CD4-positive, alpha-beta memory T cell (primary cell): Measurements from ENCODE around the gene DOK6. TPM values are rescaled to one million over a fixed set of nuclear protein-coding genes. Genes with fewer than 3 reads are reported as not detected.

Experiments
- CTCF ChIA-PET: fragments of 350-600 bp; sonication (Branson Sonifier 250); formaldehyde crosslinking; loops from one replicate; lab custom pipeline; 2021; ENCODE audit warnings: inconsistent platforms; ENCODE audit not compliant: partially characterized antibody; lab: Charles Lee
- POLR2A ChIA-PET: fragments of 350-600 bp; sonication (Branson Sonifier 250); formaldehyde crosslinking; loops from one replicate; lab custom pipeline; 2021; ENCODE audit not compliant: partially characterized antibody; lab: Charles Lee
- DNase-seq, 5 donors: peaks; one replicate each; pipeline versions ENCODE4 v3.0.0 to v3.0.0-alpha.2; 2020 to 2022; ENCODE audit warnings: mixed read lengths in 1 of 5
- H3K27ac ChIP-seq: one replicate; pipeline ENCODE4 v1.7.0; 2013; ENCODE audit warnings: low read depth, low read length
- H3K27me3 ChIP-seq: 2 replicates; pipeline ENCODE4 v1.7.0; 2013; ENCODE audit warnings: mild to moderate bottlenecking, low read length, moderate library complexity; ENCODE audit not compliant: insufficient read depth
- H3K36me3 ChIP-seq: 2 replicates; pipeline ENCODE4 v1.7.0; 2013; ENCODE audit warnings: mild to moderate bottlenecking, low read length, moderate library complexity; ENCODE audit not compliant: insufficient read depth
- H3K4me1 ChIP-seq: 2 replicates; pipeline ENCODE4 v1.7.0; 2013; ENCODE audit warnings: mild to moderate bottlenecking, low read length, moderate library complexity; ENCODE audit not compliant: insufficient read depth
- H3K4me3 ChIP-seq, 2 donors: one replicate each; pipeline ENCODE4 v1.7.0; 2013; ENCODE audit warnings: low read length in 2 of 2, mild to moderate bottlenecking in 1 of 2
- H3K9me3 ChIP-seq, 2 donors: one replicate each; pipeline ENCODE4 v1.7.0; 2013; ENCODE audit warnings: low read length in 2 of 2, control low read depth in 1 of 2; ENCODE audit not compliant: control insufficient read depth in 1 of 2
- H3K27ac Mint-ChIP-seq, 7 donors: one replicate each; pipeline ENCODE4 v1.8.0; 2020 to 2021; ENCODE audit warnings: mixed read lengths in 7 of 7, mild to moderate bottlenecking in 6 of 7, inconsistent platforms in 3 of 7, moderate library complexity in 3 of 7
- H3K27me3 Mint-ChIP-seq, 2 donors: one replicate each; pipeline ENCODE4 v1.8.0; 2020 to 2021; ENCODE audit warnings: mixed read lengths in 2 of 2
- H3K36me3 Mint-ChIP-seq, 2 donors: one replicate each; pipeline ENCODE4 v1.8.0; 2020 to 2021; ENCODE audit warnings: mixed read lengths in 2 of 2, inconsistent platforms in 1 of 2, mild to moderate bottlenecking in 1 of 2
- H3K4me1 Mint-ChIP-seq, 4 donors: one replicate each; pipeline ENCODE4 v1.8.0; 2020 to 2021; ENCODE audit warnings: mixed read lengths in 4 of 4, mild to moderate bottlenecking in 1 of 4
- H3K4me3 Mint-ChIP-seq, 8 donors: one replicate each; pipeline ENCODE4 v1.8.0; 2020 to 2021; ENCODE audit warnings: mixed read lengths in 8 of 8, mild to moderate bottlenecking in 7 of 8, moderate library complexity in 6 of 8, inconsistent platforms in 3 of 8
- H3K9me3 Mint-ChIP-seq, 8 donors: one replicate each; pipeline ENCODE4 v1.8.0; 2020 to 2021; ENCODE audit warnings: mixed read lengths in 8 of 8, mild to moderate bottlenecking in 5 of 8, inconsistent platforms in 3 of 8, moderate library complexity in 1 of 8
- intact Hi-C: fragments of 100-400 bp; cut with micrococcal nuclease; formaldehyde crosslinking; loops from one replicate; pipeline ENCODE4 v1.15.1; 2023
- polyA plus RNA-seq, 2 donors: library from polyadenylated mRNA; unstranded; fragments of 300-500 nt; fragmentation: Illumina TruSeq; gene quantifications; one replicate each; pipeline ENCODE4 v1.2.3, GENCODE V29; 2021
- total RNA-seq, 2 experiments: library from RNA; stranded (reverse); gene quantifications; one replicate each; pipeline ENCODE4 v1.2.3, GENCODE V29; 2021

Gene DOK6
- total and polyA plus RNA-seq, 4 experiments from 2014 or later, result 0.04 to 0.15 TPM; not detected in 2

DNA sequence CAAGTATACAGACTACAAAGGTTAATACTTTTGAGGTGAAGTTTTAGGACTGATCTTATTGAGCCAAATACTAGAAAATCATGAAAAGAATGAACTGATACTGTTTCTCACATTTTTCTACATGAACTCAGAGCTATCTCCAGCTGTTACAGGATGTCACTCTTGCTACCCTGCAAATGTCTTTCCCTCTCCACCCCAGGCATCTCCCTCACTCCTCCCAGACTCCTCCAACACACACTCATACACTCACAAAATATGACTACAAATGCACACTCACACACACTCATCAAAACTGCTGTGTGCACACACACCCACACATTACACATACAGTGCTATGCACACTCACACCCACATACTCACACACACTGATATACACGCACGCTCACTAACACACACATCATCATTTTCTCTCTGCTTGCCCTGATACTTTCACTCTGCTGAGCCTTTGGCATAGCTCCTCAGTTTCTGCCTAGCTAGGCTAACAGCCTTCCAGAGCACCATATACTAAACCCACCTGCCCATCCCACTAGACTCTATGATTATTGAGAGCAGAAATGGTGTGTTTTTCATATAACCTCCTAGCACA is 273.7 kb downstream of the DOK6 start:
- Histone ChIP-seq H3K27me3 (no peaks in the 10 kb centered on the region), H3K36me3 (no peaks in the 10 kb centered on the region), H3K27ac (no peak overlapping the region), H3K4me1 (no peaks in the 10 kb centered on the region), H3K4me3 (no peak overlapping the region), H3K9me3 (no peaks in the 10 kb centered on the region)
- Mint-ChIP-seq H3K4me3 (no peak overlapping the region), H3K27me3 (peaks cover 2 to 7% of the 10 kb centered on the region in 2 donors), H3K9me3 (peaks cover 0 to 4% (median 0%) of the 10 kb centered on the region in 8 donors), H3K4me1 (peaks cover 0 to 3% (median 1%) of the 10 kb centered on the region in 4 donors), H3K27ac (no peak overlapping the region), H3K36me3 (no peaks in the 10 kb centered on the region)
- ChIA-PET POLR2A (no interaction called here), CTCF (interaction anchor here (1.5 kb wide), 1 partner anchor 11 kb away, joined by 3 read pairs; no protein-coding TSS in a partner anchor)
- intact Hi-C loops, result no loop called here
- DNase-seq, result no peak

DNA sequence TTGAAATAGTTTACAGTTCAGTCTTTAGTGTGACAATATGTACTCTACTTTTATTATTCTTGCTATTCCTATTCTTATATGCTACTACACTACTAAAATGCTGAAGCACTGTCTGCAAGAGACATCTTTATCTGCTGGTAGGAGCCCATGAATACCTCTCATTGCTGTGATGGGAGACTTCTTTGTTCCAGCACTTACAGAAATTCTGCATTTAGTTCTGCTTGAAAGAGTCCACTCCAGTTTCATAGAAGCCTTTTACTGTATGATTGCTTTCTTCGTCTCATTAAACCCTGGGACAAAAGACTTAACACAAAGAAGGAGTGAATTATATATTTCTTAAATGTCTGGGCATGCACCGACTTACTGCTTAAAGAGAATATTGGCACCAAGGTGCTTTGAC is 274.3 kb downstream of the DOK6 start:
- no peak overlapping the region for H3K27ac Mint-ChIP-seq
- no peaks in the 10 kb centered on the region for H3K36me3 ChIP-seq
- intact Hi-C loops, result no loop called here

GRCh38 chr18:69677595-69677994 is 276.9 kb downstream of the DOK6 start:
- Histone ChIP-seq H3K9me3 (no peaks in the 10 kb centered on the region), H3K4me1 (no peaks in the 10 kb centered on the region), H3K27ac (no peak overlapping the region), H3K36me3 (no peaks in the 10 kb centered on the region), H3K27me3 (no peaks in the 10 kb centered on the region), H3K4me3 (no peak overlapping the region)
- DNase-seq, result no peak
- Mint-ChIP-seq H3K27ac (no peak overlapping the region), H3K36me3 (no peaks in the 10 kb centered on the region), H3K9me3 (peaks cover 0 to 1% (median 0%) of the 10 kb centered on the region in 8 donors), H3K27me3 (peaks cover 2 to 6% of the 10 kb centered on the region in 2 donors), H3K4me3 (no peak overlapping the region), H3K4me1 (peaks cover 0 to 3% (median 1%) of the 10 kb centered on the region in 4 donors)
- POLR2A ChIA-PET, result no interaction called here
- CTCF ChIA-PET, result interaction anchor here (0.6 kb wide), 1 partner anchor 175 kb away, joined by 3 read pairs; no protein-coding TSS in a partner anchor
- intact Hi-C loops, result no loop called here

More for the DNA sequence above, 274.3 kb downstream of the DOK6 start:
- Histone ChIP-seq H3K27me3 (no peaks in the 10 kb centered on the region), H3K9me3 (no peaks in the 10 kb centered on the region), H3K4me3 (no peak overlapping the region), H3K27ac (no peak overlapping the region), H3K4me1 (no peaks in the 10 kb centered on the region)
- POLR2A ChIA-PET, result no interaction called here
- no peak overlapping the region for H3K4me3 Mint-ChIP-seq
- peaks cover 0 to 4% (median 0%) of the 10 kb centered on the region in 8 donors for H3K9me3 Mint-ChIP-seq
- H3K27me3 Mint-ChIP-seq, result peaks cover 2 to 7% of the 10 kb centered on the region in 2 donors
- no peaks in the 10 kb centered on the region for H3K36me3 Mint-ChIP-seq
- no peak for DNase-seq
- peaks cover 0 to 3% (median 1%) of the 10 kb centered on the region in 4 donors for H3K4me1 Mint-ChIP-seq
- CTCF ChIA-PET, result no interaction called here

DNA sequence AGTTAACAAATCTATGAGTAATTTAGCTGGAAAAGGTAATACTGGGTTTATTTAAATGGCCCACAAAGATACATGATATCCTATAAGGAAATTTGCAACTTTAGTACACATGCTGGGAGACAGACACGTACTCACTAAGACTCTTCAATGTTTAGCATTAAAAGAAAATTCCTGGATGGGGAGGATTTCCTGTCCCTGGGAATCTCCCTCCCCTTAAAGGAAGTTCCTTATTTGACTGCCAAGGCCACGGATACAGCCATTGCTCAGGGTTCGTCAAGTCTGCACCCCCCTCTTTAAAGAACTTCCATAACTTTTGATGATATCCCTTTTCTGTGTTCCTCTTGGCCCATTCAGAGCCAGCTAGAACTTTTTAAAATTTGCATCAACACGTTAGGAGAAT is 279.4 kb downstream of the DOK6 start:
- ChIA-PET POLR2A (no interaction called here), CTCF (no interaction called here)
- intact Hi-C loops, result no loop called here

GRCh38 chr18:69683176-69683575 is 282.5 kb downstream of the DOK6 start:
- Histone ChIP-seq H3K9me3 (no peaks in the 10 kb centered on the region), H3K4me3 (no peak overlapping the region), H3K27me3 (no peaks in the 10 kb centered on the region), H3K4me1 (no peaks in the 10 kb centered on the region), H3K27ac (no peak overlapping the region), H3K36me3 (no peaks in the 10 kb centered on the region)
- H3K4me3 Mint-ChIP-seq, result no peak overlapping the region
- no peaks in the 10 kb centered on the region for H3K36me3 Mint-ChIP-seq
- CTCF ChIA-PET, result no interaction called here
- DNase-seq, result no peak
- H3K27me3 Mint-ChIP-seq, result peaks cover 5 to 6% of the 10 kb centered on the region in 2 donors
- H3K4me1 Mint-ChIP-seq, result no peaks in the 10 kb centered on the region
- POLR2A ChIA-PET, result no interaction called here
- intact Hi-C loops, result no loop called here
- H3K27ac Mint-ChIP-seq, result no peak overlapping the region
- peaks cover 0 to 5% (median 0%) of the 10 kb centered on the region in 8 donors for H3K9me3 Mint-ChIP-seq

More for the DNA sequence above, 279.4 kb downstream of the DOK6 start:
- no peaks in the 10 kb centered on the region for H3K9me3 ChIP-seq
- Mint-ChIP-seq H3K9me3 (peaks cover 0 to 5% (median 0%) of the 10 kb centered on the region in 8 donors), H3K27me3 (peaks cover 2 to 6% of the 10 kb centered on the region in 2 donors), H3K36me3 (no peaks in the 10 kb centered on the region), H3K4me3 (no peak overlapping the region), H3K27ac (no peak overlapping the region), H3K4me1 (no peaks in the 10 kb centered on the region)
- H3K4me3 ChIP-seq, result no peak overlapping the region
- no peaks in the 10 kb centered on the region for H3K27me3 ChIP-seq
- H3K4me1 ChIP-seq, result no peaks in the 10 kb centered on the region
- H3K27ac ChIP-seq, result no peak overlapping the region
- H3K36me3 ChIP-seq, result no peaks in the 10 kb centered on the region
- DNase-seq, result no peak

GRCh38 chr18:69684789-69685188 is 284.1 kb downstream of the DOK6 start:
- H3K27me3 Mint-ChIP-seq, result peaks cover 5 to 6% of the 10 kb centered on the region in 2 donors
- H3K27ac Mint-ChIP-seq, result no peak overlapping the region
- peaks cover 0 to 5% (median 0%) of the 10 kb centered on the region in 8 donors for H3K9me3 Mint-ChIP-seq
- H3K4me3 Mint-ChIP-seq, result no peak overlapping the region
- ChIA-PET POLR2A (no interaction called here), CTCF (interaction anchor here (0.7 kb wide), 1 partner anchor 12 kb away, joined by 3 read pairs; no protein-coding TSS in a partner anchor)
- H3K27me3 ChIP-seq, result no peaks in the 10 kb centered on the region
- no peaks in the 10 kb centered on the region for H3K9me3 ChIP-seq
- intact Hi-C loops, result no loop called here
- H3K4me3 ChIP-seq, result no peak overlapping the region
- no peak overlapping the region for H3K27ac ChIP-seq
- no peaks in the 10 kb centered on the region for H3K4me1 Mint-ChIP-seq
- H3K36me3 Mint-ChIP-seq, result no peaks in the 10 kb centered on the region
- H3K36me3 ChIP-seq, result no peaks in the 10 kb centered on the region
- no peaks in the 10 kb centered on the region for H3K4me1 ChIP-seq
- DNase-seq, result no peak

DNA sequence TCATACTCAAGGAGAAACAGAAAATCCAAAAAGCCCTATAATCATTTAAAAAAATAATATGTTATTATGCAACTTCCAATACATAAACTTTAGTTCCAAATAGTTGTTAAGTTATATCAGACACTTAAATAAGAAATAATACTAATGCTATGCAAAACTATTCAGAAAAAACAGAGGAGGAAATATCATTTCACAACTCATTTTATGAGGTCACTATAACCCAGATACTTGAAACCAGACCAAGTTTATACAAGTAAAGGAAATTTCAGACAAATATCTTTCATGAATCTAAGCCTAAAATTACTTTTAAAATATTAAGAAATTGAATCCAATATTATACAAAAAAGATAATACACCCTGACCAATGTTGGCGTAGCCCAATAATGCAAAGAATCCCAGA is 286.2 kb downstream of the DOK6 start:
- no peaks in the 10 kb centered on the region for H3K4me1 ChIP-seq
- Mint-ChIP-seq H3K27me3 (peaks cover 5 to 6% of the 10 kb centered on the region in 2 donors), H3K4me3 (no peak overlapping the region), H3K36me3 (no peaks in the 10 kb centered on the region), H3K9me3 (peaks cover 0 to 5% (median 0%) of the 10 kb centered on the region in 8 donors), H3K4me1 (no peaks in the 10 kb centered on the region), H3K27ac (no peak overlapping the region)
- DNase-seq, result no peak
- no peaks in the 10 kb centered on the region for H3K27me3 ChIP-seq
- POLR2A ChIA-PET, result no interaction called here
- H3K9me3 ChIP-seq, result no peaks in the 10 kb centered on the region
- CTCF ChIA-PET, result interaction anchor here (0.6 kb wide), 1 partner anchor 25 kb away, joined by 3 read pairs; no protein-coding TSS in a partner anchor
- no peaks in the 10 kb centered on the region for H3K36me3 ChIP-seq
- intact Hi-C loops, result no loop called here
- no peak overlapping the region for H3K4me3 ChIP-seq
- no peak overlapping the region for H3K27ac ChIP-seq
